ENCODE results near the gene SPPL2B. TPM values are rescaled to one million over a fixed set of nuclear protein-coding genes. Genes with fewer than 3 reads are reported as not detected.
A peak's percentile ranks its signal among the peaks of the same experiment; 100 is the strongest.

Gene SPPL2B
- total and polyA plus RNA-seq, 10 donors = 40.5 to 111 (median 78.1) TPM

- Histone ChIP-seq H3K36me3 (no peaks in the 10 kb centered on the region), H3K27me3 (replicated peaks in 1 of 7) (peaks cover 0 to 66% (median 26%) of the 10 kb centered on the region in 7 donors), H3K9me3 (no peaks in the 10 kb centered on the region), H3K4me1 (peaks cover 6 to 78% (median 39%) of the 10 kb centered on the region in 6 donors), H3K4me3 (peak overlapping the region in 5 of 8 donors; percentile 2 to 46 (median 14)), H3K27ac (peak overlapping the region in 5 of 8 donors; percentile 20 to 78 (median 36))
- DNase-seq = peak; percentile 87
- intact Hi-C loops (cut with DNase I; ENCODE audit: low total_unique reads) = no loop called here
- WGBS, 5 donors = 7 to 11% (median 9%) methylated on average over 40 to 62 of the region's 62 CpGs
- TF ChIP-seq CTCF (IDR thresholded peaks at IDR 0.05 in 8 of 11, conservative IDR thresholded peaks at IDR 0.05 in 3 of 11) = no peak
- no peak for TF ChIP-seq POLR2A (IDR thresholded peaks at IDR 0.05)
- peak; percentile 65 to 89 (median 77) for TF ChIP-seq POLR2AphosphoS5 (IDR thresholded peaks at IDR 0.05)
These were observed 25.9 kb upstream of the SPPL2B start for GRCh38 chr19:2302319-2303210.

- 46 to 68% (median 58%) methylated on average over 23 to 26 of the region's 26 CpGs for WGBS, 5 donors
- Histone ChIP-seq H3K27me3 (replicated peaks in 1 of 7) (peaks cover 0 to 72% (median 31%) of the 10 kb centered on the region in 7 donors), H3K4me3 (peak overlapping the region in 2 of 8 donors; percentile 2 to 46), H3K36me3 (no peaks in the 10 kb centered on the region), H3K9me3 (no peaks in the 10 kb centered on the region), H3K27ac (peak overlapping the region in 1 of 8 donors; percentile 78), H3K4me1 (peaks cover 6 to 76% (median 44%) of the 10 kb centered on the region in 6 donors)
- intact Hi-C loops (cut with DNase I; ENCODE audit: low total_unique reads) = no loop called here
- no peak for DNase-seq
- TF ChIP-seq CTCF (IDR thresholded peaks at IDR 0.05 in 8 of 11, conservative IDR thresholded peaks at IDR 0.05 in 3 of 11) = no peak
- TF ChIP-seq POLR2A (IDR thresholded peaks at IDR 0.05) = no peak
- peak in 1 of 3 donors; percentile 57 for TF ChIP-seq POLR2AphosphoS5 (IDR thresholded peaks at IDR 0.05)
These were observed 25.2 kb upstream of the SPPL2B start for GRCh38 chr19:2303211-2303798.

- intact Hi-C loops (cut with DNase I; ENCODE audit: low total_unique reads) = no loop called here
- WGBS, 5 donors = 67 to 76% (median 69%) methylated on average over 16 to 19 of the region's 19 CpGs
These were observed 22.8 kb upstream of the SPPL2B start for GRCh38 chr19:2305452-2306280.

More at GRCh38 chr19:2305452-2306280, 22.8 kb upstream of the SPPL2B start:
- Histone ChIP-seq H3K36me3 (no peaks in the 10 kb centered on the region), H3K4me3 (no peak overlapping the region), H3K9me3 (no peaks in the 10 kb centered on the region), H3K27me3 (replicated peaks in 1 of 7) (peaks cover 0 to 92% (median 46%) of the 10 kb centered on the region in 7 donors), H3K4me1 (peaks cover 6 to 66% (median 43%) of the 10 kb centered on the region in 6 donors), H3K27ac (no peak overlapping the region)
- TF ChIP-seq CTCF (IDR thresholded peaks at IDR 0.05 in 8 of 11, conservative IDR thresholded peaks at IDR 0.05 in 3 of 11) = no peak
- no peak for TF ChIP-seq POLR2A (IDR thresholded peaks at IDR 0.05)
- TF ChIP-seq POLR2AphosphoS5 (IDR thresholded peaks at IDR 0.05) = no peak
- DNase-seq = no peak
